IMR-90 (cell line): Measurements from ENCODE around the gene RTN4IP1. TPM values are rescaled to one million over a fixed set of nuclear protein-coding genes. Genes with fewer than 3 reads are reported as not detected.

Experiments used
- ATAC-seq: fragments of 200-7000 bp; cut with Tn5 transposase; 2 replicates; pipeline ENCODE4 v1.9.1; 2020; ENCODE audit warnings: low read depth, mild to moderate bottlenecking, moderate library complexity
- BruUV-seq: library from RNA; stranded (reverse); fragments of 400-500 nt; replicated peaks from 2 replicates; lab custom pipeline; 2021; lab: Mats Ljungman, UMichigan
- CTCF ChIA-PET: fragments of 300-600 bp; formaldehyde crosslinking; extraction: SDS; loops from one replicate; lab custom pipeline; 2021; ENCODE audit warnings: antibody characterized with exemption; lab: Yijun Ruan, JAX
- POLR2A ChIA-PET: fragments of 300-600 bp; sonication (Branson Sonifier 250); formaldehyde crosslinking; loops from one replicate; lab custom pipeline; 2022; ENCODE audit warnings: antibody characterized with exemption; ENCODE audit not compliant: unreplicated experiment; lab: Charles Lee
- DNase-seq: peaks from one replicate; pipeline ENCODE4 v3.0.0; 2013
- H2AFZ ChIP-seq: replicated peaks from 2 replicates; pipeline ENCODE3; 2013; ENCODE audit warnings: low read length, mild to moderate bottlenecking; ENCODE audit not compliant: poor library complexity
- H2AK5ac ChIP-seq: 2 replicates; pipeline ENCODE4 v1.6.1; 2013; ENCODE audit warnings: low read depth, low read length, inconsistent platforms
- H2AK9ac ChIP-seq: replicated peaks from 2 replicates; pipeline ENCODE3; 2013; ENCODE audit warnings: mild to moderate bottlenecking, low read depth, low read length, moderate library complexity; ENCODE audit not compliant: poor library complexity
- H2BK120ac ChIP-seq: 2 replicates; pipeline ENCODE4 v1.6.1; 2013; ENCODE audit warnings: low read depth, low read length, inconsistent platforms
- H2BK15ac ChIP-seq: 3 replicates; pipeline ENCODE4 v1.6.1; 2013; ENCODE audit warnings: low read depth, low read length, inconsistent platforms
- H2BK20ac ChIP-seq: 2 replicates; pipeline ENCODE4 v1.6.1; 2013; ENCODE audit warnings: low read depth, mild to moderate bottlenecking, inconsistent platforms, low read length, moderate library complexity
- H2BK5ac ChIP-seq: 2 replicates; pipeline ENCODE4 v1.6.1; 2013; ENCODE audit warnings: mild to moderate bottlenecking, low read depth, low read length, inconsistent platforms; ENCODE audit not compliant: poor library complexity, severe bottlenecking
- H3K14ac ChIP-seq: replicated peaks from 2 replicates; pipeline ENCODE4 v1.6.1; 2013; ENCODE audit warnings: low read depth, low read length, inconsistent platforms
- H3K18ac ChIP-seq: 2 replicates; pipeline ENCODE4 v1.6.1; 2013; ENCODE audit warnings: low read depth, low read length, control low read depth
- H3K23ac ChIP-seq: 2 replicates; pipeline ENCODE4 v1.6.1; 2013; ENCODE audit warnings: low read depth, low read length, inconsistent platforms
- H3K27ac ChIP-seq: 2 replicates; pipeline ENCODE4 v1.5.1; 2013; ENCODE audit warnings: mild to moderate bottlenecking, control low read depth, low read length; ENCODE audit not compliant: insufficient read depth
- H3K27me3 ChIP-seq: 2 replicates; pipeline ENCODE4 v1.6.1; 2013; ENCODE audit warnings: low read length; ENCODE audit not compliant: control insufficient read depth, insufficient read depth
- H3K36me3 ChIP-seq: 2 replicates; pipeline ENCODE4 v1.6.1; 2013; ENCODE audit warnings: low read length, mixed read lengths; ENCODE audit not compliant: control insufficient read depth, insufficient read depth
- H3K4ac ChIP-seq: 2 replicates; pipeline ENCODE4 v1.6.1; 2013; ENCODE audit warnings: low read depth, low read length, inconsistent platforms
- H3K4me1 ChIP-seq: 2 replicates; pipeline ENCODE4 v1.6.1; 2013; ENCODE audit warnings: low read length, mixed read lengths; ENCODE audit not compliant: control insufficient read depth, insufficient read depth
- H3K4me2 ChIP-seq: 2 replicates; pipeline ENCODE4 v1.6.1; 2013; ENCODE audit warnings: low read depth, mild to moderate bottlenecking, control low read depth, low read length, moderate library complexity
- H3K4me3 ChIP-seq: 2 replicates; pipeline ENCODE4 v1.5.1; 2013; ENCODE audit warnings: low read depth, mild to moderate bottlenecking, control low read depth, low read length, moderate library complexity; ENCODE audit not compliant: insufficient read depth
- H3K56ac ChIP-seq: 2 replicates; pipeline ENCODE4 v1.6.1; 2013; ENCODE audit warnings: low read length, inconsistent platforms; ENCODE audit not compliant: insufficient read depth; ENCODE audit errors: extremely low read depth
- H3K79me1 ChIP-seq, 2 experiments: 2 replicates each; pipeline ENCODE4 v1.6.1; 2013; ENCODE audit warnings: low read length in 2 of 2, inconsistent platforms in 1 of 2, low read depth in 1 of 2
- H3K9ac ChIP-seq: 2 replicates; pipeline ENCODE4 v1.6.1; 2013; ENCODE audit warnings: low read depth, low read length, control low read depth
- H3K9me1 ChIP-seq: 2 replicates; pipeline ENCODE4 v1.6.1; 2013; ENCODE audit warnings: low read length, inconsistent platforms; ENCODE audit not compliant: insufficient read depth
- H3K9me3 ChIP-seq: 2 replicates; pipeline ENCODE4 v1.6.1; 2013; ENCODE audit warnings: low read length; ENCODE audit not compliant: control insufficient read depth, insufficient read depth
- H4K20me1 ChIP-seq: 2 replicates; pipeline ENCODE4 v1.6.1; 2013; ENCODE audit warnings: low read length, inconsistent platforms; ENCODE audit not compliant: insufficient read depth
- H4K5ac ChIP-seq: 2 replicates; pipeline ENCODE4 v1.6.1; 2013; ENCODE audit warnings: mild to moderate bottlenecking, low read depth, low read length, control low read depth
- H4K8ac ChIP-seq, 2 experiments: 2 replicates each; pipeline ENCODE4 v1.6.1; 2013; ENCODE audit warnings: low read depth in 2 of 2, low read length in 2 of 2, control low read depth in 1 of 2, inconsistent platforms in 1 of 2
- H4K91ac ChIP-seq: 2 replicates; pipeline ENCODE4 v1.6.1; 2013; ENCODE audit warnings: low read depth, low read length, inconsistent platforms; ENCODE audit not compliant: insufficient read depth
- CEBPB ChIP-seq: IDR thresholded peaks from 2 replicates; pipeline ENCODE4 v1.6.1; 2012; ENCODE audit warnings: low read depth, low read length, improper control_type of control experiment
- CTCF ChIP-seq: conservative IDR thresholded peaks from 2 replicates; pipeline ENCODE4 v1.5.1; 2012; ENCODE audit warnings: mild to moderate bottlenecking, low read depth, low read length, improper control_type of control experiment
- RAD21 ChIP-seq: IDR thresholded peaks from 2 replicates; pipeline ENCODE4 v1.6.1; 2012; ENCODE audit warnings: low read length, improper control_type of control experiment
- RFX5 ChIP-seq: IDR thresholded peaks from 2 replicates; pipeline ENCODE4 v1.8.0; 2012; ENCODE audit warnings: low read depth, mild to moderate bottlenecking, low read length, moderate library complexity
- SMC3 ChIP-seq: fragments of 150-350 bp; IDR thresholded peaks from 2 replicates; pipeline ENCODE4 v1.6.1; 2016; ENCODE audit warnings: low read depth, mild to moderate bottlenecking, antibody characterized with exemption, low read length, moderate library complexity
- WGBS, 2 experiments: methylation state at CpG; one replicate each; pipeline versions ENCODE4 v1.1.5 to v1.1.7; 2013; ENCODE audit warnings: missing lambda C conversion rate in 2 of 2; ENCODE audit not compliant: insufficient read length in 1 of 2; ENCODE audit errors: extremely low coverage in 2 of 2; 5-methylcytosine and 5-hydroxymethylcytosine counted together
- dilution Hi-C: fragments of 300-500 bp; cut with HindIII; formaldehyde crosslinking; loops from one replicate; pipeline ENCODE4 v1.14.3; 2018; ENCODE audit warnings: low sequenced_read_pairs; ENCODE audit not compliant: unreplicated experiment
- in situ Hi-C: fragments of 300-500 bp; cut with MboI; formaldehyde crosslinking; loops from 3 replicates; pipeline ENCODE4 v1.14.3; 2019; ENCODE audit warnings: low sequenced_read_pairs, inconsistent platforms, mixed read lengths
- intact Hi-C: fragments of 100-400 bp; cut with micrococcal nuclease; formaldehyde crosslinking; loops from 2 replicates; pipeline ENCODE4 v1.10.0; 2022
- polyA plus RNA-seq, 3 experiments: library from polyadenylated mRNA; depleted of rRNA; stranded (reverse); fragments of >200 nt; gene quantifications; 2 replicates each; pipeline ENCODE4 v1.2.3, GENCODE V29; 2012; ENCODE audit warnings: low replicate concordance in 1 of 3
- total RNA-seq: library from RNA; depleted of rRNA; stranded (reverse); fragments of >200 nt; gene quantifications from 2 replicates; pipeline ENCODE4 v1.2.3, GENCODE V29; 2012
- TF ChIP-seq, protein P1 (sequence below): fragments of 150-350 bp; IDR thresholded peaks from 2 replicates; pipeline ENCODE4 v1.6.1; 2017; ENCODE audit warnings: mild to moderate bottlenecking, antibody characterized with exemption, low read length, low read depth

The RTN4IP1 gene
- total and polyA plus RNA-seq, 2 of the 4 experiments (the other 2 are of a cell fraction): 5.7 to 9.9 TPM

DNA sequence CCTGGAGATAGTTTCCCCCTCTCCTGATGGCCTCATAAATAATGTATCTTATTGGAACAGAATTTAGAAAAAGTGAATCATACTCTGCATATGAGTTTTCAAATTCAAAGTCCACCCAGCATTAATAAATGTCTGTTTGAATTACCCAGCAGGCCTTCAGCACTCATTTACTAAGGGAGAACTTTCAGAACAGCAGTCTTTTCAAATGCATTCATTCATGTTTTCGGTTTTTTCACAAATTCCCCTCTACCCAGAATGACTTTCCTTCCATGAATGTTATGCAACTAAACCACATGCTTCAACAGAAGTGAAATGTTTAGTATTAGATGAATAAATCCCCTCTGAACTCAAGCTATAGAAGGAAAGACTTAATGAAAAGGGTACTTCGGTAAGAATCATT, 92.4 kb downstream of the RTN4IP1 start:
- no peak overlapping the region for H3K56ac ChIP-seq
- dilution Hi-C loops (no loop called here), intact Hi-C loops (no loop called here), in situ Hi-C loops (no loop called here)
- H2AK5ac ChIP-seq: no peak overlapping the region
- no peaks in the 10 kb centered on the region for H3K9me3 ChIP-seq
- H3K9ac ChIP-seq: no peak overlapping the region
- no peak overlapping the region for H2BK20ac ChIP-seq
- no peaks in the 10 kb centered on the region for H3K79me1 ChIP-seq
- H2BK120ac ChIP-seq: no peak overlapping the region
- no peaks in the 10 kb centered on the region for H3K9me1 ChIP-seq
- no peak overlapping the region for H4K5ac ChIP-seq
- peaks cover 2% of the 10 kb centered on the region for H3K4me1 ChIP-seq
- no peak overlapping the region for H3K4me2 ChIP-seq
- H3K18ac ChIP-seq: no peak overlapping the region
- H3K4ac ChIP-seq: no peak overlapping the region
- WGBS, 2 experiments: no CpG with 5 or more reads among the region's 2 CpGs
- H2BK15ac ChIP-seq: no peak overlapping the region
- no peak overlapping the region for H3K23ac ChIP-seq
- ATAC-seq (0 out of 2 replicates have a peak, but pooled peaks have one; percentile 22), DNase-seq (peak; percentile 41)
- no peak overlapping the region for H2AK9ac ChIP-seq
- no TSS peak for BruUV-seq
- ChIA-PET CTCF (interaction anchor here (1.0 kb wide), 1 partner anchor 25 kb away, joined by 3 read pairs; no protein-coding TSS in a partner anchor), POLR2A (no interaction called here)
- H4K20me1 ChIP-seq: no peaks in the 10 kb centered on the region
- H4K8ac ChIP-seq: no peak overlapping the region
- no peak overlapping the region for H2AFZ ChIP-seq
- H3K14ac ChIP-seq: no peak overlapping the region
- H3K4me3 ChIP-seq: no peak overlapping the region
- no peak overlapping the region for H4K91ac ChIP-seq
- no peak overlapping the region for H3K27ac ChIP-seq
- H2BK5ac ChIP-seq: peak overlapping the region; percentile 2
- no peak for TF ChIP-seq CEBPB
- TF ChIP-seq RAD21: no peak
- TF ChIP-seq RFX5: no peak
- no peak for TF ChIP-seq CTCF
- TF ChIP-seq SMC3: no peak
- TF ChIP-seq, protein P1, sequence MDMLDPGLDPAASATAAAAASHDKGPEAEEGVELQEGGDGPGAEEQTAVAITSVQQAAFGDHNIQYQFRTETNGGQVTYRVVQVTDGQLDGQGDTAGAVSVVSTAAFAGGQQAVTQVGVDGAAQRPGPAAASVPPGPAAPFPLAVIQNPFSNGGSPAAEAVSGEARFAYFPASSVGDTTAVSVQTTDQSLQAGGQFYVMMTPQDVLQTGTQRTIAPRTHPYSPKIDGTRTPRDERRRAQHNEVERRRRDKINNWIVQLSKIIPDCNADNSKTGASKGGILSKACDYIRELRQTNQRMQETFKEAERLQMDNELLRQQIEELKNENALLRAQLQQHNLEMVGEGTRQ: no peak
- no peaks in the 10 kb centered on the region for H3K36me3 ChIP-seq
- no peaks in the 10 kb centered on the region for H3K27me3 ChIP-seq
